Thyroid gland (tissue), 4 donors: ENCODE data around the gene CSF3R. TPM values are rescaled to one million over a fixed set of nuclear protein-coding genes. Genes with fewer than 3 reads are reported as not detected.
A peak's percentile ranks its signal among the peaks of the same experiment; 100 is the strongest.
"Not testable (repeated sequence)": the region's sequence is repeated elsewhere in the genome, so short reads cannot be mapped to it uniquely, and the experiment has no call there.

ENCODE experiments used
- DNase-seq, 2 donors: peaks; one replicate each; pipeline ENCODE4 v3.0.0-alpha.2; 2019
- H3K27ac ChIP-seq, 3 donors: fragments of 200-600 bp; sonication (generic); 1 replicate in 2 of 3; 2 replicates in 1 of 3; pipeline ENCODE4 v1.5.1; 2016 to 2019; ENCODE audit warnings: mild to moderate bottlenecking in 1 of 3, moderate library complexity in 1 of 3
- H3K27me3 ChIP-seq: fragments of 200-600 bp; sonication (generic); one replicate; pipeline ENCODE4 v1.5.1; 2019
- H3K36me3 ChIP-seq, 2 donors: fragments of 200-600 bp; sonication (generic); one replicate each; pipeline ENCODE4 v1.5.1; 2016 to 2019
- H3K4me1 ChIP-seq, 2 donors: fragments of 200-600 bp; sonication (generic); one replicate each; pipeline ENCODE4 v1.5.1; 2017 to 2019
- H3K4me3 ChIP-seq, 3 donors: fragments of 200-600 bp; sonication (generic); replicated peaks in 1 of 3; 1 replicate in 2 of 3; 2 replicates in 1 of 3; pipeline ENCODE4 v1.5.1; 2016; ENCODE audit warnings: mild to moderate bottlenecking in 1 of 3
- H3K9me3 ChIP-seq: fragments of 200-600 bp; sonication (generic); one replicate; pipeline ENCODE4 v1.5.1; 2017
- CTCF ChIP-seq, 6 experiments: fragments of 200-600 bp in 3 of 6; fragments of 450-650 bp in 3 of 6; sonication (generic) in 3 of 6; IDR thresholded peaks; one replicate each; pipeline ENCODE4 v1.5.1; 2016 to 2019; ENCODE audit warnings: antibody characterized with exemption in 6 of 6, mild to moderate bottlenecking in 2 of 6, inconsistent platforms in 1 of 6, moderate library complexity in 1 of 6
- POLR2A ChIP-seq, 2 donors: fragments of 450-650 bp; IDR thresholded peaks; one replicate each; pipeline ENCODE4 v1.6.1; 2017; ENCODE audit warnings: antibody characterized with exemption in 2 of 2, mild to moderate bottlenecking in 2 of 2, moderate library complexity in 1 of 2
- WGBS, 2 donors: methylation state at CpG; one replicate each; pipeline ENCODE4 v1.1.5; 2017; 5-methylcytosine and 5-hydroxymethylcytosine counted together
- intact Hi-C: fragments of 100-400 bp; cut with DNase I; formaldehyde crosslinking; loops from one replicate; pipeline ENCODE4 v1.15.1; 2023
- total RNA-seq, 4 donors: library from RNA; depleted of rRNA; stranded (reverse); fragments of >200 nt; gene quantifications; one replicate each; pipeline ENCODE4 v1.2.3, GENCODE V29; 2016

CSF3R gene
- total RNA-seq, 4 donors from 2014 or later: 3.5 to 7.9 (median 7.1) TPM

DNA sequence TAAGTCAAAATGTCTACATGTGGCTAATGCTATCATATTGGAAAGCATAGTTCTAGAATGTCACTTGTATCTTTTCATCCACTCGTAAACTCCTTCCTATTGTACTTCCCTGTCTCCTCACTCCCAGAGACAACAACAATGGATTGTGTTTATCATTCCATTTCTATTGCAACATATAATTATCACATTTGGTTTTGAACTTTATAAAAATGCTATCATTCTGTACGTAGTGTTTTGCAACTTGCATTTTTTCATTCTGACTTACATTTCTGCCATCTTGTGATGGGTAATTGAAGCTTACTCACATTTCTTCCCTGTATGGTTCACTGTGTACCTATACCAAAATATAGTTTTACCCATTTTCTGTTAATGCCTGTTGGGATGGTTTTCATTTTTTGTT, 14.5 kb upstream of the CSF3R start:
- H3K9me3 ChIP-seq: no peaks in the 10 kb centered on the region
- no peak overlapping the region for H3K27ac ChIP-seq
- 87 to 91% methylated on average over 2 of the region's 2 CpGs for WGBS, 2 donors
- intact Hi-C loops: no loop called here
- H3K4me3 ChIP-seq: no peak overlapping the region
- no peak for TF ChIP-seq POLR2A (IDR thresholded peaks at IDR 0.05)
- no peak for TF ChIP-seq CTCF (IDR thresholded peaks at IDR 0.05)
- DNase-seq: no peak
- no peaks in the 10 kb centered on the region for H3K36me3 ChIP-seq
- no peaks in the 10 kb centered on the region for H3K27me3 ChIP-seq
- H3K4me1 ChIP-seq: no peaks in the 10 kb centered on the region

DNA sequence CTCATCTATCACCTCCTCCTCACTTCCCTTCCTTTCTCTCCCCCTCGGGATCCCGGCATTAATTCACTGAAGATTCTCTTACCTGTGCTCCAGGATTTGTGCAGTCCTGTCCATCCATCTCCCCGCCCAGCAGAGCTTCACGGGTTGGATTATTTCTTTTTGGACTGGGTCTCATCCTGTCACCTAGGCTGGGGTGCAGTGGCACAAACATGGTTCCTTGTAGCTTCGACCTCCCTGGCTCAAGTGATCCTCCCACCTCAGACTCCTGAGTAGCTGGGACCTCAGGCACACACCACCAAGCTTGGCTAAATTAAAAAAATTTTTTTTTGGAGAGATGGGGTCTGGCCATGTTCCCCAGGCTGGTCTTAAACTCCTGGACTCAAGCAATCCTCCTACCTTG, 12.3 kb upstream of the CSF3R start:
- Histone ChIP-seq H3K27ac (no peak overlapping the region), H3K36me3 (no peaks in the 10 kb centered on the region), H3K4me3 (no peak overlapping the region), H3K4me1 (no peaks in the 10 kb centered on the region), H3K9me3 (no peaks in the 10 kb centered on the region), H3K27me3 (no peaks in the 10 kb centered on the region)
- intact Hi-C loops: no loop called here
- no peak for DNase-seq
- 88 to 91% methylated on average over 5 of the region's 5 CpGs for WGBS, 2 donors
- TF ChIP-seq CTCF (IDR thresholded peaks at IDR 0.05): no peak

DNA sequence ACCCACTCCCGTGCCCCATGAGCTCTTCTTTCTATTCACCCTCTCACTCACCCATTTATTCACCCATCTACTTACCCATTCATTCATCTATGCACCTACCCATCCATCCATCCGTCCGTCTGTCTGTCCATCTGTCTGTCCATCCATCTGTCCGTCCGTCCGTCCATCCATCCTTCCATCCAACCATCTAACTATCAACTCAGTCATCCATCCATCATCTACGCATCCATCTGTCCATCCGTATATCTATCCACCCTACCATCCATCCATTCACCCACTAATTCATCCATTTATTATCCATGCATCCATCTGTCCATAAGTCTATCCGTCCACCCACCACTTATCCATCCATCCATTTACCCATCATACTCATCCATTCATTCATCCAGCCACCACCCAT, 10.8 kb upstream of the CSF3R start:
- intact Hi-C loops: no loop called here
- WGBS, 2 donors: 89% methylated on average over 9 of the region's 9 CpGs

DNA sequence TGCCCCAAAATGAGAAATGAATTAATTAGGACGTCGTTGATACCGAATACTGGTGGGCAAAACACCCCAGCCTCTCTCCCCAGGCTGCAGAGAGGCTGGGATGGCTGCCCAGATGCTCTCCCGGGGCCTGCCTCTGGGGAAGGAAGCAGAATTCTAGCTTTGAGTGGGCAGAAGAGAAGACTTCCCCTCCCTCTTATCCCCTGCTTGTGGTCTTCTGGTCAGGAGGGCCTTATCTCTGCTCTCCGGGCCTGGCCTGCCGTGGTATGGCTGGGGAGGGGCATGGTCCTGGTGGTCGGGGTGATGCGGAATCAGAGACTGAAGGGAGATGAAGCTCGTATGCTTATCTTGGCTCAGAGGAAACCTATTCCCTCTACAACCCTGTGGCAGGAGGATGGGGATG, 9.8 kb upstream of the CSF3R start:
- no peaks in the 10 kb centered on the region for H3K9me3 ChIP-seq
- no peaks in the 10 kb centered on the region for H3K27me3 ChIP-seq
- DNase-seq: no peak
- no peak for TF ChIP-seq POLR2A (IDR thresholded peaks at IDR 0.05)
- TF ChIP-seq CTCF (IDR thresholded peaks at IDR 0.05): no peak
- H3K4me3 ChIP-seq: no peak overlapping the region
- no peak overlapping the region for H3K27ac ChIP-seq
- no peaks in the 10 kb centered on the region for H3K36me3 ChIP-seq
- H3K4me1 ChIP-seq: peaks cover 2 to 13% of the 10 kb centered on the region in 2 donors
- 52 to 56% methylated on average over 9 of the region's 9 CpGs for WGBS, 2 donors
- intact Hi-C loops: no loop called here

More for the DNA sequence above, 10.8 kb upstream of the CSF3R start:
- peaks cover 0 to 5% of the 10 kb centered on the region in 2 donors for H3K4me1 ChIP-seq
- H3K36me3 ChIP-seq: no peaks in the 10 kb centered on the region
- H3K9me3 ChIP-seq: no peaks in the 10 kb centered on the region
- H3K27me3 ChIP-seq: no peaks in the 10 kb centered on the region
- H3K4me3 ChIP-seq: no peak overlapping the region
- H3K27ac ChIP-seq: no peak overlapping the region
- DNase-seq: no peak
- TF ChIP-seq POLR2A (IDR thresholded peaks at IDR 0.05) (no peak), CTCF (IDR thresholded peaks at IDR 0.05) (no peak)

DNA sequence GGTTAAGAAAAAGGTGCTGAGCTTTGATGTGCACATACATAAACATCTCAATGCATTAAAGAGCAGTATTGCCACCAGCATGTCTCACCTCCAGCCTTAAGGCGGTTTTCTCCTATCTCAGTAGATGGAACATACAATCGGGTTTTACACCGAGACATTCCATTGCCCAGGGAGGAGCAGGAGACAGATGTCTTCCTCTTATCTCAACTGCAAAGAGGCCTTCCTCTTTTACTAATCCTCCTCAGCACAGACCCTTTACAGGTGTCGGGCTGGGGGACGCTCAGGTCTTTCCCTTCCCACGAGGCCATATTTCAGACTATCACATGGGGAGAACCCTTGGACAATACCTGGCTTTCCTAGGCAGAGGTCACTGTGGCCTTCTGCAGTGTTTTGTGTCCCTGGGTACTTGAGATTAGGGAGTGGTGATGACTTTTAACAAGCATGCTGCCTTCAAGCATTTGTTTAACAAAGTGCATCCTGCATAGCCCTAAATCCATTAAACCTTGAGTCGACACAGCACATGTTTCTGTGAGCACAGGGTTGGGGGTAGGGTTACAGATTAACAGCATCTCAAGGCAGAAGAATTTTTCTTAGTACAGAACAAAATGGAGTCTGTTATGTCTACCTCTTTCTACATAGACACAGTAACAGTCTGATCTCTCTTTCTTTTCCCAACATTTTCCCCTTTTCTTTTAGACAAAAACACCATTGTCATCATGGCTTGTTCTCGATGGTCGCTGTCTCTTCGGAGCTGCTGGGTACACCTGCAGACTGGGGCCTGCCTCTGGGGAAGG, 6.7 kb upstream of the CSF3R start:
- Histone ChIP-seq H3K4me1 (peaks cover 5 to 23% of the 10 kb centered on the region in 2 donors), H3K27ac (peak overlapping the region in 1 of 3 donors; percentile 30)
- H3K27me3 ChIP-seq, H3K36me3 ChIP-seq, H3K4me3 ChIP-seq, H3K9me3 ChIP-seq, DNase-seq, intact Hi-C loops: not testable (repeated sequence)
- WGBS, 2 donors: 76 to 79% methylated on average over 10 of the region's 10 CpGs
